ENCODE results near the gene HOXB9.
A peak's percentile ranks its signal among the peaks of the same experiment; 100 is the strongest.

HOXB9 gene

DNA sequence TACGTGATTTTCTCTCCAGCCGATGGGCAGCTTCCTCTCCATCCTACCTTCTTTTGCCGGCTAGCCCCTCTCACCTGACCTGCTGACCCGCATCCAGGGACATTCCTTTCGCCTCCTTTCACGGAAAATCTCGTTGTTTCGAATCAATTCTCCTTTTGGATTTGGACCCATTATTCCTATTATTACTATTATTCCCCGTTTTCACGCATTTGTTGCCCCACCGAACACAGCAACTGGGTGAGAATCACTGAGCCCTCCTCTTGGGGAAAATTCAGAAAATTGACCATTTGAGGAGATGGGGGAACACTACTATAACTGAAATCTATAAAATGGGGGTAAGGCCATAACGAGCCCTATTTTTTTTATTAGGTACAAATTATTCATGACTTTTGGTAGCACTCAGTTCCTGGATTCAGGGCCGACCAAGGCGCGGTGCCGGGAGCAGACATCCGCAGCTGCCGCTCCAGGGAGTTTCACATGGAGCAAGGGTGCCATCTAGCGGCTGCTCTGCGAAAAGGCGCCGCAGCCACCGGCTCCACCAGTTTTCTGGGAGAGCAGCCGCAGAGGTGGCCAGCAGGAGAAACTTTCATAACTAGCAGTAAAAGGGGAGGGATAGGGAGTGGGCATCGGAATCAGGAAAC lies 7.8 kb downstream of the HOXB9 start:
- Histone ChIP-seq H3K27me3 (ENCODE audit: control insufficient read depth, low read length) (peaks cover 83% of the 10 kb centered on the region), H3K4me2 (ENCODE audit: low read length) (peak overlapping the region; percentile 41; the same call in 1 of the 2 replicates)

DNA sequence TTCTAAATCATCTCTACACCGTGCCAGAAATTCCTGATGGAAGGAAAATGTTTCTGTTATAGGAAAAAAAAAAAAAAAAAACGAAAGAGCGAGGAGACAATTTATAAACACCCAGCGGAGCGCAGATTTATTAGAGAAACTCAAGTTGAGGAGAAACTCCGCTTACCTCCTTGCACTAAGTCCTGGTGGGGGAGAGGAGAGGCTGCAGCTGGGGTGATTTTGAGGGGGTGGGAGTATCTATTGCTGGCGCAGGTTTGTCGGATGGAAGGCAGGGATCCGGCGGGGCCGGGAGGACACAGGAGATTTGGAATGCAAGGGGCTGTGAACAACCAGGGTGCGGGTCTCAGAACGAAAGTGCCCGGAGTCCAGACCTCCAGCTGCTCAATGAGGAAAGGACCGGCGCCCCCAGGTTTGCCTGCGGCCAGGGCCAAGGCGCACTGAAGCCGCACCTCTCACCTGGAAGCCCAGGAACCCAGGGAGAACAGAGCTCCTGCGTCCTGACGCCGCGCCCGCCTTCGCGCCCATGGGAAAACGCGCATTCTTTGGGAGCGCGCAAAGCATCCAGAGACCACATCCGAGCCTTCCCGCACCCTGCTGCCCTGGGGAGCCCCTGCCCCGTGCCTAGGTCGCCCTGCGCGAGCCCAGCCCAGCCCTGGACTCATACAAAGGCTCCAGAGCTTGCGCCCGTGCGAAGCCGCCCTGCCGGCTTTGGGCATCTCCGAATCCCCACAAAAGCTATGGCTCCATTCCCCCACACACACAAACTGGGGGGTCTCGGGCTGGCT lies 8.5 kb downstream of the HOXB9 start:
- H4K20me1 ChIP-seq (ENCODE audit: control insufficient read depth, insufficient read depth, low read depth, low read length) = no peaks in the 10 kb centered on the region
- no peaks in the 10 kb centered on the region for H3F3A ChIP-seq (ENCODE audit: control insufficient read depth, insufficient read depth)
- peaks cover 9% of the 10 kb centered on the region for H3K4me1 ChIP-seq (ENCODE audit: control insufficient read depth, low read length)
- H3K27me3 ChIP-seq (ENCODE audit: control insufficient read depth, low read length) = peaks cover 81% of the 10 kb centered on the region
- no peak overlapping the region for H3K27ac ChIP-seq (ENCODE audit: low read depth, low read length)
- no peaks in the 10 kb centered on the region for H3K79me2 ChIP-seq (ENCODE audit: control insufficient read depth, low read length)
- H3K4me2 ChIP-seq (ENCODE audit: low read length) = no peak overlapping the region
- H3K36me3 ChIP-seq (ENCODE audit: control insufficient read depth, low read length) = no peaks in the 10 kb centered on the region
- TF ChIP-seq, protein P1, sequence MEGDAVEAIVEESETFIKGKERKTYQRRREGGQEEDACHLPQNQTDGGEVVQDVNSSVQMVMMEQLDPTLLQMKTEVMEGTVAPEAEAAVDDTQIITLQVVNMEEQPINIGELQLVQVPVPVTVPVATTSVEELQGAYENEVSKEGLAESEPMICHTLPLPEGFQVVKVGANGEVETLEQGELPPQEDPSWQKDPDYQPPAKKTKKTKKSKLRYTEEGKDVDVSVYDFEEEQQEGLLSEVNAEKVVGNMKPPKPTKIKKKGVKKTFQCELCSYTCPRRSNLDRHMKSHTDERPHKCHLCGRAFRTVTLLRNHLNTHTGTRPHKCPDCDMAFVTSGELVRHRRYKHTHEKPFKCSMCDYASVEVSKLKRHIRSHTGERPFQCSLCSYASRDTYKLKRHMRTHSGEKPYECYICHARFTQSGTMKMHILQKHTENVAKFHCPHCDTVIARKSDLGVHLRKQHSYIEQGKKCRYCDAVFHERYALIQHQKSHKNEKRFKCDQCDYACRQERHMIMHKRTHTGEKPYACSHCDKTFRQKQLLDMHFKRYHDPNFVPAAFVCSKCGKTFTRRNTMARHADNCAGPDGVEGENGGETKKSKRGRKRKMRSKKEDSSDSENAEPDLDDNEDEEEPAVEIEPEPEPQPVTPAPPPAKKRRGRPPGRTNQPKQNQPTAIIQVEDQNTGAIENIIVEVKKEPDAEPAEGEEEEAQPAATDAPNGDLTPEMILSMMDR (IDR thresholded peaks at IDR 0.05; ENCODE audit: low read depth, low read length, poor library complexity, severe bottlenecking) = no peak
- H3K4me3 ChIP-seq (ENCODE audit: low read length) = no peak overlapping the region
- H3K9me3 ChIP-seq (ENCODE audit: control insufficient read depth, insufficient read depth, low read length) = no peaks in the 10 kb centered on the region
- H3K9me2 ChIP-seq (replicated peaks; ENCODE audit: control insufficient read depth, low read length) = no peaks in the 10 kb centered on the region

More for the DNA sequence above, 7.8 kb downstream of the HOXB9 start:
- no peaks in the 10 kb centered on the region for H3F3A ChIP-seq (ENCODE audit: control insufficient read depth, insufficient read depth)
- H3K9me3 ChIP-seq (ENCODE audit: control insufficient read depth, insufficient read depth, low read length) = no peaks in the 10 kb centered on the region
- H3K4me3 ChIP-seq (ENCODE audit: low read length) = no peak overlapping the region
- no peak overlapping the region for H3K27ac ChIP-seq (ENCODE audit: low read depth, low read length)
- H3K9me2 ChIP-seq (replicated peaks; ENCODE audit: control insufficient read depth, low read length) = no peaks in the 10 kb centered on the region
- no peak for TF ChIP-seq EZH2phosphoT487 (IDR thresholded peaks at IDR 0.05; ENCODE audit: borderline replicate concordance, low read length)
- TF ChIP-seq, protein P1 (IDR thresholded peaks at IDR 0.05; ENCODE audit: low read depth, low read length, poor library complexity, severe bottlenecking) = peak; percentile 87
- H3K36me3 ChIP-seq (ENCODE audit: control insufficient read depth, low read length) = no peaks in the 10 kb centered on the region
- H4K20me1 ChIP-seq (ENCODE audit: control insufficient read depth, insufficient read depth, low read depth, low read length) = no peaks in the 10 kb centered on the region
- peaks cover 7% of the 10 kb centered on the region for H3K4me1 ChIP-seq (ENCODE audit: control insufficient read depth, low read length)
- no peaks in the 10 kb centered on the region for H3K79me2 ChIP-seq (ENCODE audit: control insufficient read depth, low read length)

DNA sequence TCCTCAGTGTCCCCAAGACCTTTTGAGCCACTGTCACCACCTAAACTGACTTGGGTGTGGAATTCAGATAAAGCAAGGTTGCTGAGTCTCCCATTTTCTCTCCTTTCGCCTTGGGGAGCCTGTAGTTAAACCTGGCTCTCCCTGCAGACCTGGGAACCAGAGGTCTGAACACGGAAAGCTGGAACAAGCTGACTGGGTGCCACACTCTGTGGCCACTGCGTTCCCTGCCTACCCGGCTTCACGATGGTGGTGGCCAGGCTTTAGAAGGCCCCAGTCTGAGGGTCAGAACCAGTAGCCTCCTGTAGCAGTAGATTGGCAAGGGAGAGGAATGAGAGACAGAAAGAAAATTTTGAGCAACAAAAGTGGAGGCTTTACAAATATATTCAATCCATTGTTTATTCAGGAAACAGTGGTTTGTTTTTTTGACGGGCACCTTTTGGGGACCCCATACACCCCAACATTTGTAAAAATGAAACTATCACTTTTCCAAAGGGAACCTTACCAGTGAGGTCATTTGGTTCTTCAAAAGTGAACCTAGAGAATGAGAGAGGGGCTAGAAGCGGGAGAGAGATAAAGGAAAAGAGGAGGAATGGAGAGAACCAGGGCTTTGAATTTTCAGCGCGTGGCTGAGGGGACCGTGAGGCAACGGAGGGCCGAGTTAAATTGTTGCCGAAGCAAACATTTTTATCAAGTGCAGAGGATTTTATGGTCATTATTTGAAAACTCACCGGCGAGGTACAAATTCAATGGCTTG lies 9.3 kb downstream of the HOXB9 start:
- Histone ChIP-seq H3K27me3 (ENCODE audit: control insufficient read depth, low read length) (peaks cover 81% of the 10 kb centered on the region), H3K4me3 (ENCODE audit: low read length) (no peak overlapping the region), H3K27ac (ENCODE audit: low read depth, low read length) (no peak overlapping the region)

More for the DNA sequence above, 9.3 kb downstream of the HOXB9 start:
- no peaks in the 10 kb centered on the region for H3K9me2 ChIP-seq (replicated peaks; ENCODE audit: control insufficient read depth, low read length)
- TF ChIP-seq, protein P1 (IDR thresholded peaks at IDR 0.05; ENCODE audit: low read depth, low read length, poor library complexity, severe bottlenecking) = no peak
- no peak for TF ChIP-seq EZH2phosphoT487 (IDR thresholded peaks at IDR 0.05; ENCODE audit: borderline replicate concordance, low read length)
- H3K36me3 ChIP-seq (ENCODE audit: control insufficient read depth, low read length) = no peaks in the 10 kb centered on the region
- peaks cover 17% of the 10 kb centered on the region for H3K4me1 ChIP-seq (ENCODE audit: control insufficient read depth, low read length)
- H3K79me2 ChIP-seq (ENCODE audit: control insufficient read depth, low read length) = no peaks in the 10 kb centered on the region
- no peak overlapping the region for H3K4me2 ChIP-seq (ENCODE audit: low read length)
- no peaks in the 10 kb centered on the region for H3K9me3 ChIP-seq (ENCODE audit: control insufficient read depth, insufficient read depth, low read length)
- no peaks in the 10 kb centered on the region for H4K20me1 ChIP-seq (ENCODE audit: control insufficient read depth, insufficient read depth, low read depth, low read length)
- H3F3A ChIP-seq (ENCODE audit: control insufficient read depth, insufficient read depth) = no peaks in the 10 kb centered on the region
